OCI-LY3 (cell line): Measurements from ENCODE around the gene ANKRD6.

Source experiments
- H2AFZ ChIP-seq: fragments of 200-600, 300-600 bp; shearing (Covaris generic); 2 replicates; pipeline ENCODE4 v1.6.0; 2014; ENCODE audit warnings: antibody characterized with exemption, low read depth, low read length
- H3K27ac ChIP-seq: fragments of 200-600, 300-600 bp; sonication (generic); 2 replicates; pipeline ENCODE4 v1.5.1; 2014; ENCODE audit warnings: mild to moderate bottlenecking, low read length, moderate library complexity, mixed read lengths
- H3K27me3 ChIP-seq: fragments of 200-600, 300-600 bp; sonication (generic); 2 replicates; pipeline ENCODE4 v1.6.1; 2014; ENCODE audit warnings: low read depth, low read length, mixed read lengths
- H3K36me3 ChIP-seq: fragments of 200-600, 300-600 bp; sonication (generic); replicated peaks from 2 replicates; pipeline ENCODE3; 2014; ENCODE audit warnings: low read depth, low read length, mixed read lengths
- H3K4me1 ChIP-seq: fragments of 300-600, 200-600 bp; sonication (generic); 2 replicates; pipeline ENCODE4 v1.6.1; 2014; ENCODE audit warnings: low read length, mixed read lengths
- H3K4me2 ChIP-seq: fragments of 200-600, 300-600 bp; sonication (generic); 2 replicates; pipeline ENCODE4 v1.6.1; 2014; ENCODE audit warnings: low read length, mixed read lengths
- H3K4me3 ChIP-seq: fragments of 300-600, 200-600 bp; sonication (generic); 2 replicates; pipeline ENCODE4 v1.5.1; 2014; ENCODE audit warnings: antibody characterized with exemption, mild to moderate bottlenecking, low read length, moderate library complexity
- H3K79me2 ChIP-seq: fragments of 300-600, 200-600 bp; shearing (Covaris generic); 2 replicates; pipeline ENCODE4 v1.6.1; 2014; ENCODE audit warnings: mild to moderate bottlenecking, low read length, mixed read lengths
- H3K9ac ChIP-seq: fragments of 300-600, 200-600 bp; shearing (Covaris generic); 2 replicates; pipeline ENCODE4 v1.6.0; 2014; ENCODE audit warnings: mild to moderate bottlenecking, low read length, moderate library complexity
- H3K9me3 ChIP-seq: fragments of 200-600, 300-600 bp; shearing (Covaris generic); 2 replicates; pipeline ENCODE4 v1.6.1; 2014; ENCODE audit warnings: low read length, mixed read lengths; ENCODE audit not compliant: insufficient read depth
- H4K20me1 ChIP-seq: fragments of 200-600, 300-600 bp; sonication (generic); 2 replicates; pipeline ENCODE4 v1.6.1; 2016; ENCODE audit warnings: low read length, mixed read lengths; ENCODE audit not compliant: insufficient read depth
- EZH2phosphoT487 ChIP-seq: fragments of 200-600 bp; shearing (Covaris generic); IDR thresholded peaks from 2 replicates; pipeline ENCODE4 v1.6.1; 2018; ENCODE audit warnings: antibody characterized with exemption, mixed run types, low read depth
- TF ChIP-seq, protein P1 (sequence below): fragments of 200-600, 300-600 bp; sonication (generic); IDR thresholded peaks from 2 replicates; pipeline ENCODE4 v1.5.1; 2014; ENCODE audit warnings: antibody characterized with exemption, low read length, low read depth

ANKRD6 gene

DNA sequence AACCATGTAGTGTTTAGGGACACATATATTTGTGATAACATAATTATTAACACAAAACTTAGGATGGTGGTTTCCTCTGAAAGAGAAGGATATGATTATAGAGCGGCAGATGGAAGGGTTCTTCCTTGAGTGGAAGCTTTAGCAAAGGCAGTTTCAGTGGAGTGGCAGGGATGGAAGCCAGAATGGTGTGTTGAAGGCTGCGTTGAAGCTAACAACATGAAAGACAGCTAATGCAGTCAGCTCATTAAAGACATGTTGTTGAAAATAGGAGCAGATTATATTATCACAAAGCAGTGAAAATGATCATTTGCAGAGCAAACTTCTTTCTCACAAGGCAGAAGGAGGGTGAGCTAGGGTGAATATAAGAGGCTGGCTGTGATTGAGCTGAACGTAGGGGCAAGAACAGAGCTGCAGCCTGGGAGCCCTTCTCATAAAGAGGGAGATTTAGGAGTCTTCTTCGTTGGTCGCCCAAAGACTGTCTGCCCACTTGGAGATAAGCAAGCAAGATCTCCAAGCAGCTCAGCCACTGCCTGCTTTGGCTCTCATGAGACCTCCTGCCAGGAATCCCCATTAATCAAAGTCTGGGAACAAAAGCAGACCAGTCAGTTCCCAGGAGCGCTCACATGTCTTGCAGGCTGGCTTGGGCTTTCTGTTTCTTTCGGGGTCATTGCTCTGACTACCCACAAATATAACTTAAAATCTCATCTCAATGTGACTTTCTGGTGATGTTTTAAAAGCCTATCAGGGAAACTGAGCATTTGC, 2.6 kb upstream of the ANKRD6 start:
- Histone ChIP-seq H3K9ac (no peak overlapping the region), H3K79me2 (no peaks in the 10 kb centered on the region), H3K27me3 (peaks cover 6% of the 10 kb centered on the region), H4K20me1 (no peaks in the 10 kb centered on the region), H3K27ac (no peak overlapping the region), H3K4me2 (no peak overlapping the region), H3K36me3 (no peaks in the 10 kb centered on the region), H2AFZ (no peak overlapping the region), H3K9me3 (no peaks in the 10 kb centered on the region), H3K4me1 (peaks cover 4% of the 10 kb centered on the region; the same call in 1 of the 2 replicates), H3K4me3 (no peak overlapping the region)
- TF ChIP-seq EZH2phosphoT487 = no peak
- TF ChIP-seq, protein P1, sequence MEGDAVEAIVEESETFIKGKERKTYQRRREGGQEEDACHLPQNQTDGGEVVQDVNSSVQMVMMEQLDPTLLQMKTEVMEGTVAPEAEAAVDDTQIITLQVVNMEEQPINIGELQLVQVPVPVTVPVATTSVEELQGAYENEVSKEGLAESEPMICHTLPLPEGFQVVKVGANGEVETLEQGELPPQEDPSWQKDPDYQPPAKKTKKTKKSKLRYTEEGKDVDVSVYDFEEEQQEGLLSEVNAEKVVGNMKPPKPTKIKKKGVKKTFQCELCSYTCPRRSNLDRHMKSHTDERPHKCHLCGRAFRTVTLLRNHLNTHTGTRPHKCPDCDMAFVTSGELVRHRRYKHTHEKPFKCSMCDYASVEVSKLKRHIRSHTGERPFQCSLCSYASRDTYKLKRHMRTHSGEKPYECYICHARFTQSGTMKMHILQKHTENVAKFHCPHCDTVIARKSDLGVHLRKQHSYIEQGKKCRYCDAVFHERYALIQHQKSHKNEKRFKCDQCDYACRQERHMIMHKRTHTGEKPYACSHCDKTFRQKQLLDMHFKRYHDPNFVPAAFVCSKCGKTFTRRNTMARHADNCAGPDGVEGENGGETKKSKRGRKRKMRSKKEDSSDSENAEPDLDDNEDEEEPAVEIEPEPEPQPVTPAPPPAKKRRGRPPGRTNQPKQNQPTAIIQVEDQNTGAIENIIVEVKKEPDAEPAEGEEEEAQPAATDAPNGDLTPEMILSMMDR = no peak

DNA sequence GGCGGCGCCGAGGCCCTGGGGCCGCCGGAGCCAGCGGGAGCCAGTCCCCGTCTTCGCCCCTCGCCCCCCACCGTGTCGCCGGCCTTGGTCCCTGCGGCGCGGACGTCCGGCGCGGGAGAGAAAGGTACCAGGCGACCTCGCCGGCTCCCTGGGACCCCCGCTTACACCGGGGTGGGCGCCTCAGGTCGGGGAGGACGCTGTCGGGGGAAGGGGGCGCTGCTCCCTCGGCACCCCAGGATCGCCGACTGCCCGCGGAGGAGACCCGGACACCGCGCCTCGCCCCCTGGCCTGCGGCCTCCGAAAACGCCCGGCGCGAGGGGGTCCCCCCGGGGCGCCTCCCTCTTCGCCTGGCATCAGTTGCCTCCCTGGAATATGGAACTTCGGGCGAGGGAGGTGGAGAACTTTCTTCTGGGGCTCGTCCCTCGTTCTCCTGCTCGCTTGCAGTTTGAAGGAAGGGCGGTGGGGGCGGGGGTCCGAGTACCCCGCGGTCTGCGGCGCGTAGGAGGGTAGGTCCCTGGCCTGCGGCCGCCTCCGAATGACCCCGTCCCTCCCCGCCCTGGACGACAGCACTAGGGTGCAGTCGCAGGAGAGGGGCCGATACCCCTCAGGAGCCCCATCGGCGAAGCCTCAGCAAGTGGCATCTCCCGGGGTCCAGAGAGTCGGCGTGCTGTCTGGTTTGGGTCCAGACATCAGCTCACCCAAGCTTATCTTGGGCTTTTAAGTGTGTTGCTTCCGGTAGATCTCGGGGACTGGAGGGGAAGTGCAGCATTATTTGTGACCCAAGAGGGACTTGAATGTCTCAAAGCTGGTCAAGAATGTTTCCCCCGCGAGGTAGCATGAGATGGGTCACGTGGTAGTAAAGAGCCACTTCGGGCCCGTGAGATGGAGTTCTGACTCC, 549 bp downstream of the ANKRD6 start:
- TF ChIP-seq EZH2phosphoT487 = no peak
- TF ChIP-seq, protein P1 = no peak
- H2AFZ ChIP-seq = peak overlapping the region; percentile 60; the same call in 1 of the 2 replicates

GRCh38 chr6:89434150-89434499, 1.2 kb downstream of the ANKRD6 start:
- Histone ChIP-seq H3K27ac (no peak overlapping the region), H3K4me1 (peaks cover 4% of the 10 kb centered on the region; the same call in 1 of the 2 replicates), H3K79me2 (no peaks in the 10 kb centered on the region), H3K27me3 (peaks cover 6% of the 10 kb centered on the region), H3K4me2 (peak overlapping the region; percentile 90), H3K9ac (no peak overlapping the region), H2AFZ (0 out of 2 replicates have a peak overlapping the region, but pooled peaks have one; percentile 39), H4K20me1 (no peaks in the 10 kb centered on the region), H3K9me3 (no peaks in the 10 kb centered on the region), H3K36me3 (no peaks in the 10 kb centered on the region), H3K4me3 (peak overlapping the region; percentile 80)
- TF ChIP-seq, protein P1 = no peak
- TF ChIP-seq EZH2phosphoT487 = no peak

More for the DNA sequence above, 549 bp downstream of the ANKRD6 start:
- Histone ChIP-seq H3K4me2 (peak overlapping the region; percentile 90), H3K27me3 (peaks cover 6% of the 10 kb centered on the region), H3K36me3 (no peaks in the 10 kb centered on the region), H3K9me3 (no peaks in the 10 kb centered on the region), H3K4me1 (peaks cover 4% of the 10 kb centered on the region; the same call in 1 of the 2 replicates), H3K4me3 (peak overlapping the region; percentile 80), H3K27ac (no peak overlapping the region), H3K79me2 (no peaks in the 10 kb centered on the region), H4K20me1 (no peaks in the 10 kb centered on the region), H3K9ac (peak overlapping the region; percentile 32; the same call in 1 of the 2 replicates)

DNA sequence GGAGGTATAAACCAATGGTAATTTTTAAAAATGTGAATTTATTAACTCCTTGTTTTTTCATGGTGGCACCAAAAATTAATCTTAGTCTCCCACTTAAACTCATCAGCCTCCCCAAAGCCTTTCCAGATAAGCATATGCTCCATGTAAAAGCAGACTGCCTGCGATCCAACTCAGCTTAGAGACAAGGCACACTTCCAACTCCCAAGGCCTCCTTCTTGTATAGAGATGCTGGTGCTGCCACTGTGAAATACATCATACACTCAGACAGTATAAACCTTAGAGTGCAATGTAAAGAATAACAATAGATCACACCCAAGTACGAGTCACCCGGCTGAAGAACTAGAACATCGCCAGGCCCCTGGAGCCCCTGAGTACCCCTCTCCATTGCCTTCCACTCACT, 2.0 kb downstream of the ANKRD6 start:
- Histone ChIP-seq H3K4me1 (peaks cover 4% of the 10 kb centered on the region; the same call in 1 of the 2 replicates), H3K4me3 (no peak overlapping the region), H3K27me3 (peaks cover 6% of the 10 kb centered on the region), H3K36me3 (no peaks in the 10 kb centered on the region), H3K4me2 (no peak overlapping the region), H3K27ac (no peak overlapping the region), H2AFZ (no peak overlapping the region), H3K9ac (no peak overlapping the region), H3K9me3 (no peaks in the 10 kb centered on the region), H4K20me1 (no peaks in the 10 kb centered on the region), H3K79me2 (no peaks in the 10 kb centered on the region)
- TF ChIP-seq, protein P1 = no peak
- no peak for TF ChIP-seq EZH2phosphoT487
